ENCODE measurements around the gene TTLL8.
"Not testable (repeated sequence)": the region's sequence is repeated elsewhere in the genome, so short reads cannot be mapped to it uniquely, and the experiment has no call there.

TTLL8 gene

DNA sequence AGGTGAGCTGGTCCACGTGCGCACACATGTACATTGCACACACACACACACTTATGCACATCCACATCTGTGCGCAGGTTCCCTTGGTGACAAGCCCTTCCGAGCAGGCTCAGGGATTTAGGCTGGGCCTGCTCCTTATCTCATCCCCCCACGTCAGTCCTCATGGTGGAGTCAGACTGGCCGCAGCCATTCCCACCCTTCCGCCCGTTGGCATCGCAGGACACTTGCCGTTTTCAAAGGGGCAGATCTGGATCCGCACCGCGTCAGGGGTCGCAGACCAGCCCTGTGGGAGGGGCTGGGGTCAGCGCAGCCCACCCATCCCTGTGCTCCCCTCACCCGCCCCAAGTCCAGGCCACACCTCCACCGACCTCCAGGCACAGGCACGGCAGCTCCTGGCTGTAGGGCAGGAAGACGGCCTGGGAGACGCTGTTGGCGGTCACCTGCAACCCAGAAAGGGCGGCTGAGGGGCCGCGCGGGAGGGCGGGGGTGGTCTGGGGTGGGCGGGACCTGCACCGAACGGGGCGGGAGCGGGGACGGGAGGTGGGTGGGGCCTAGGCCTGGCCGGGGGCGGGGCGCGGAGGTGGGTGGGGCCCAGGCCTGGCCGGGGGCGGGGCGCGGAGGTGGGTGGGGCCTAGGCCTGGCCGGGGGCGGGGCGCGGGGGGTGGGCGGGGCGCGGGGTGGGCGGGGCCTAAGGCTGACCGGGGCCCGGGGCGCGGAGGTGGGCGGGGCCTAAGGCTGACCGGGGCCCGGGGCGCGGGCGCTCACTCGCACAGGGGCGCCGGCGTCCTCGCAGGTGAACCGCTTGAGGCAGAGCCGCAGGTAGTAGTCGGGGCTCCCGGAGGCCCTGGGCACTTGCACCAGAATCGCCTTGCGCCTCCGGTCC lies 58.8 kb downstream of the TTLL8 start:
- DNase-seq, result no peak

DNA sequence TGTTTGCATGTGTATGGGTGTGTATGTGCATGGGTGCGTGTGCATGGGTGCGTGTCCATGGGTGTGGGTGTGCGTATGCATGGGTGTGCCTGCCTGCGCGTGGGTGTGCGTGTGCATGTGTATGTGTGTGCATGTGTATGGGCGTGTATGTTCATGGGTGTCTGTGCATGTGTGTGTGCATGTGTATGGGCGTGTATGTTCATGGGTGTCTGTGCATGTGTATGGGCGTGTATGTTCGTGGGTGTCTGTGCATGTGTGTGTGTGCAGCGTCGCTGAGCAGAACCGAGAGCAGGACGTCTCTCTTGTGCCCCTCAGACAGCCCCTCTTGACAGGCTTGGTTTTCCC lies 59.4 kb downstream of the TTLL8 start:
- DNase-seq, result no peak

DNA sequence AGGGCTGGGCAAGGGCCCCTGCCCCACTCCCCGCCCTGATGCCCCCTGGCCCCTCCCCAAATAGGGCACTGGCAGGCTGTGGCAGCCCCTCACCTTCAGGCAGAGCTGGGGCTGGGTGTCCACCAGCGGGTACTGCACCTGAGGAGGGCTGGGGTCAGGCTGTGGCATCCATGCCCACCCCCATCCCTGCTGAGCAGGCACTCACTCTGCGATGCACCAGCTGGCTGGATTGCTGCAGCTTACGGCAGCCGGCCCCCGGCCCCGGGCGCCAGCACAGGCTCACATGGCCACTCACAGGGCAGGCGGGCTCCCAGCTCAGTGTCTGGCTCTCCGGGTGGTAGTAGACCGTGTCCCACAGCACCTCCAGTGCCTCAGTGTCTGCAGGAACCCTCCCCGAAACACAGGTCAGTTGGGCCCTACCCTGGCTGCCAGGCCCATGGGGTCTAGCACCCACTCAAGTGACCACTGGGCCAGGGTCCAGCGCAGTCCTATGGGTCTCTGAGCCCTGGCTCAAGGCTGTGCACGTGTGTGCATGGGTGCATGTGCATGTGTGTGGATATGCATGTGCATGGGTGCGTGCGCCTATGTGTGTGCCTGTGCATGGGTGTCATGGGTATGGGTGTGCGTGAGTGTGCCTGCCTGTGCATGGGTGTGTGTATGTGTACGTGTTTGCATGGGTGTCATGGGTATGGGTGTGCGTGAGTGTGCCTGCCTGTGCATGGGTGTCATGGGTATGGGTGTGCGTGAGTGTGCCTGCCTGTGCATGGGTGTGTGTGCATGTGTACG lies 60.0 kb downstream of the TTLL8 start:
- no peak for DNase-seq

DNA sequence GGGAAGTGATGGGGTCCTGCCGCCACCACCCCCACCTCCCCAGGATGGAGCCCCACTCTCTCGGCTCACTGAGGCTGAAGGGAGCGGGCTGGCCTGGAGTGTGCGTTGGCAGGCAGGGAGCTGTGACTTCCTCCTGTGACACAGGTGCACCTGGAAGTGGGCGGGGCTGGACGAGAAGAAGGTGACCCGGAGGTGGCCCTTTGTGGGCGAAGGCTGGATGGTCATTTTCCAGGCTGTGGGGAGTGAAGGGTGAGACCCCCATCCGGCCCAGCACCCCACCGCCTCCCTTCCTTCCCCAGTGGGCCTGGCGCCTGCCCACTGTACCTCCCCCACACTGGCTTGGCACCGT lies 60.9 kb downstream of the TTLL8 start:
- DNase-seq, result no peak

DNA sequence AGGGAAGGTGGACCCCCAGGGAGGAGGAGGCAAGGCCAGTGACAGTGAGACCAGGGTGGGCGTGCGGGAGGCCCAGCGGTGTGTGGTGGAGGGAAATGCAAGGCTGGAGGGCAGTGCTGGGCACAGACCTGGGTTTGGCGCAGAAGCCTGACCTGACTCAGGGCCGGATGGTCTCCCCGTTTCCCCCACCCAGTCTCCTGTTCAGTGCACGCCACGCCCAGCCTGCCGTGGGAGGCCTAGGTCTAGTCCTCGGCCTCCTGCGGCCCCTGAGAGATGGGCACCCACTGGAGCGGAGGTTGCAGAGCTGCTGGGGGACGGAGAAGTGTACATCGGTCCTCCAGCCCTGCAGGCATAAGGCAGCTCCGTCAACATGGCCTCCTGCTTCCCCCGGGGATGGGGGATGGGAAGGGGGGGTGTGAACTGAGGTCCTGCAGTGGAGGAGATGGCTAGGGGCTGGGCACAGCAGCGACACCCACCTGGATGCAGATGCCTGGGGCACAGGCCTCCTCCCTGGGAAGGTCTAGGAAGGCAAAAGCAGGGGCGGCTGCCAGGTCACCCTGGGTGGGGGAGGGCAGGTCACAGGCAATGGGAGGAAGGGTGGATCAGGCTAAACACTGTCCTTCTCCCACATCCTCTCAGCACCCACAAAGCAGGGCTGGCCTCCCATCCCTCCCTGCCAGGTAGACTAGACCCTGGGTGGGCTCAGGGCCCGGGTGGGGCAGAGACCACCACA lies 61.4 kb downstream of the TTLL8 start:
- DNase-seq, result no peak

DNA sequence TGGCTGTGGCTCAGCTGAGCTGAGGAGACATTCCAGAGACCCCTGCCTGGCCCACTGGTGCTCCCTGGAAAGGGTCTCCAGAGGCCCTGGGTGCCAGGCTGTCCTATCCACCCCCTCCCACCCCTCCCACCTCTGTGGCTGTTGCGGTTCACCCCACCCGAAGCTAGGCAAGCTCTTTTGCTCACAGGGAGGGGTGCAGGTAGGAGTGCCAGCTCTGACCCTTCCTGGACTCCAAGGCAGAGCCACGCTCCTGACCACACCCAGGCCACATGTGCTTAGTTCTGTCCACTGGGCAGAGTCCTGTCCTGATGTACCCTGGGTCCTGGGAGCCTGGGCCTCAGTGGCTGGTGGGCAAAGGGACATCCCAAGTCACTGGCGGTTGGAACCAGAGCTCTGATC lies 62.0 kb downstream of the TTLL8 start:
- no peak for DNase-seq

DNA sequence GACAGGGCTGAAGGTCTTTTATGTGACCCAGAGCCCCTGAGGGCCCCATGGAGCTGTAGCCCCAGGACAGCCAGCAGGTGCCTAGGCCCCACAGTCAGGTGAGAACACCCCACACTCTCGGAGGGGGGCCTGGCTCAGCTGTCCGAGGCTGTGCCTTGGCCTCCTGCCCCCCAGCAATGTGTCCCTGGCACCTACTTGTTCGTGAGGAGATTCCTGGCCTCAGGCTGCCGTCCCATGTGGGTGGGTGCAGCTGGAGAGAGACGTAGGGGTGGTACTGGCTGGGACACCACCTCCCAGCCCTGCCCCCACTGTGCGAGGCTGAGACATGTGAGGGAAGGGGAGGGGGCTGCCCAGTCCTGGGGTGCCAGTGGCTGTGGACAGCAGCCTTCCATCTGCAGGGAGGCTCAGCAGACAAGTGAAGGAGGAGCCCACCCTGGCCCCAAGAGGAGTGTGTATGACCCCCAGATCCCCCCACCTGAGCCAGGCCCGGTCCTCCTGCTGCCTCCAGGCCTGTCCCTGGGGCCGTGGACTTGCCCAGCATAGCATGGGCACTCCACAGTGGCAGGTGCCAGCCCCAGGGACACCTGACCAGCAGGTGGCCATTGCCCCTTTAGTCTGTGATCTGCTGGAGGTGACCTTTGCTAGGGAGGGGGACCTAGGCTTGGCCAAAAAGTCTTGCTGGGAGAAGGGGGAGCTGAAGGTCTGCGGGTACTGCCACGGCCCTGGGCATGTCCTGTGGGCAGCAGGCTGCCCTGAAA lies 62.6 kb downstream of the TTLL8 start:
- no peak for DNase-seq

DNA sequence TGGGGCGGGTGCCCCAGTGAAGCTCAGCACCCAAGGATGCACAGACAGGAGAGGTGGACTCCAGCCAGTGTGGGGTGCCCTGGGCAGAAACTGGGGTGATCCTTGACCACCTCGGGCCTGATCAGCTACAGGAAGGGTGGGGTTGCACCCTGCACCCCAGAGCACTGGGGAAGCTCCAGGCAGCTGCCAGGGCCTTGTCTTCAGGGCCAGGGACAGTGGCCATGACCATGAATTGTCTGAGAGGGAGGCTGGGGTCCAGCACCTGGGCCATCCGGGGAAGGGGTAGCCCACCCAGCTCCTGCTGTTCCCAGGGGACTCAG lies 63.1 kb downstream of the TTLL8 start:
- DNase-seq, result no peak

DNA sequence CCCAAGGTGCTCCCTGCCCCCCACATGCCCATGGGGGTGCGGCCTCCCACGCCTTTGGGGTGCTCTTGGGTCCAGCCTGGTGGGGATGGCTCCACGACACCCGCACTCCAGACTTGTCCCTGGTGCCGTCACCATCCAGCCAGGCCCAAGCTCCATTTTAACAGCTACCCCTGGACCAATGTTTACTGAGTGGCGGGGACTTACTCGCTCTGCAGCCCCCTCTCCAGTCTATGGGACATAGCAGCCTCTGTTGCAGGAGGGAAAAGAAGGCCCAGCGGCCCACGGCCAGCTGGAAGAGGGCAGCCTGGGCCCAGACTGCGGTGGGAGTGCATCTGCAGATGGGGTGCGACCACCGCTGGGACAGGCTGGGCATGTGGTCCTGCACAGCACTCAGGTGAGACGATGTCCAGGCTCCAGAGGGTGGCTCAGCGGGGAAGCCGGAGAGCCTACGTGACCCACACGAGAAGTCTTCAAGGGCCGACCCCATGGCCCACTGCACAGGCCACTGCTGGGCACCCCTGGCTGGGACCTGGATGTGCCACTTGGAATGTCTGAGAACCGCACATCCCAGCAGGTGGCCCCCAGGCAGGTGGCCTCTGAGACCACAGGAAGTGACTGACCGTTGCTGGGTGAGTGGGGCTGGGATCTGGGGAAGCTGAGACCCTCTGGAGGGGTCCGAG lies 63.6 kb downstream of the TTLL8 start:
- no peak for DNase-seq

DNA sequence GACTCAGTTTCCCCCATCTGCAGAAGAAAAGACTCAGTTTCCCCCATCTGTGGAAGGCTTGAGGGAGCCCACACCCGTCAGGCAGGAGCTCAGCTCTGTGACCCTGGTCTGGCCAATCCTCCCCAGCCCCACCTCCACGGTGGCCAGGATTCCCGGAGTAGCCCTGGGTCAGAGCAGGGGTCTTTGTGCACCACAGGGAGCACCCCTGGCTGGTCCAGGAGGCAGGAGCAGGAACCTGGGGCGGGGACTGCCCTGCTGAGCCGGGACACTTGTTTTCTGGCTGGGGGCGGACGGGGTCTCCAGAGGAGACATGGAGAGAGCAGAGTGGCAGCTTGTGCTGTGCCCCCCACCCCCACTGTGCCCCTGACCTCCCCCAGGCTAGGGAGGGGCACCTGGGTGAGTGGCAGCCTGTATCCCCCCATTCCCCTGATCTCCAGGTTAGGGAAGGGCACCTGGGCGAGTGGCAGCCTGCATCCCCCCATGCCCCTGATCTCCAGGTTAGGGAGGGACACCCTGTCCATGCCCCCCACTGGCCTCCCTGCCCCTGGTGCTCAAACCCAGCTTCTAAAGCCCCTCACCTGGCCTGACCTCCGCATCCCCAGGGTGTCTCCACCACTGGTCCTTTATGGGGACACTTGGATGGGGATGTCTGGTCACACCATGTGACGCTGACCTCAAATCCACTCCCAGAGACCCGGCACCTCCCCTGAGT lies 64.3 kb downstream of the TTLL8 start:
- DNase-seq, result no peak

DNA sequence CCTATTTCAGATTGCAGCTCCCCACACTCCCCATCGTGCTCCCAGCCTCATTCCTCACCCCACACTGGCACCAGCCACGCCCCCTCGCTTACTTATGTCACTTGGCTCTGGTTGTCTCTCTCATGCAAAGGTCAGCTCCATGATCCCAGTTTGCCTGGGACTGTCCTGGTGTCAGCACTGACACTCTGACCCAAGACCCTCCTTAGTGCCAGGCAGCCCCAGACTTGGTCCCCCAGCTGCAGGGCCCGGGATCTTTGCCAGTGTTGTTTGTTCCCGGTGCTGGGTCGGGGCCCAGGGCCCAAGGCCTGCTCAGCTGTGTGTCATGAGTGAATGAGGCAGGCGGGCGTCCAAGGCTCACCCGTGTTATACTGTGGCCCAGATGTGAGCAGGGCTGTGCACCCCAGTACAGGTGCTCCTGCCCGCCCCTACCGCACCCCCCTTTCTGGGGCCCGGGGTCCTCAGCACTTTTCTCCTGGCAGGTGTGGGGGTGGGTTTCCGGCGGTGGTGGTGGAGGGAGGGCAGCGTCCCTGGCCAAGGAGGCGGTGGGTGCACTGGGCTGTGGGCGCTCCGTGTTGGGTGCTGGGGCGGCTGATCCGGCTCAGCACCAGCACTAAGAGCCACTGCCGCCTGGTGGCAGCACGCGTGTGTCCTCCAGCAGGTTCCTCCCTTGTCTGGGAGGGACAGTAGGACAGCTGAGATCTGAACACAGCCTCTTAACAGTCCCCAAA lies 65.0 kb downstream of the TTLL8 start:
- no peak for DNase-seq

DNA sequence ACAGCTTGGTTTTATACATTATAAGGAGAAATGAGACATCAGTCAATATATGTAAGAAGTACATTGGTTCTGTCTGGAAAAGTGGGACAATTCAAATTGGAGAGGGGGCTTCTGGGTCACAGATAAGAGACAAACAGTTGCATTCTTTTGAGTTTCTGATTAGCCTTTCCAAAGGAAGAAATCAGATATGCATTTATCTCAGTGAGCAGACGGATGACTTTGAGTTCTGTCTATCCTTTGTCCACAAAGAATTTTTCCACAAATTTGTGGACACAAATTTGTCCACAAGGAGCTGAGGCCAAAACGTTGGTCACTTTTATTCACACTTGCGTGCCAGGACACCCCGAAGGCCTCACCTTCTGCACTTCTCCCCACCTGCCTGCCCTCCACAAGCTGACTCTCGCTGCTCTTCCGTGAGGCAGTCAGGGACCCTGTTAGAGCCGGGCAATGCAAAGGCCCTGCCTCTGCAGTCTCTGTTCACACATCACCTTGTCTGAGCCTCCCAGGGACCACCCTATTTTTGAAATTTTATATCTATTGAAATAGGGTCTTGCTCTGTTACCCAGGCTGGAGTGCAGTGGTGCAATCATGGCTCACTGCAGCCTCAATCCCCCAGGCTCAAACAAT lies 66.1 kb downstream of the TTLL8 start:
- no peak for DNase-seq

DNA sequence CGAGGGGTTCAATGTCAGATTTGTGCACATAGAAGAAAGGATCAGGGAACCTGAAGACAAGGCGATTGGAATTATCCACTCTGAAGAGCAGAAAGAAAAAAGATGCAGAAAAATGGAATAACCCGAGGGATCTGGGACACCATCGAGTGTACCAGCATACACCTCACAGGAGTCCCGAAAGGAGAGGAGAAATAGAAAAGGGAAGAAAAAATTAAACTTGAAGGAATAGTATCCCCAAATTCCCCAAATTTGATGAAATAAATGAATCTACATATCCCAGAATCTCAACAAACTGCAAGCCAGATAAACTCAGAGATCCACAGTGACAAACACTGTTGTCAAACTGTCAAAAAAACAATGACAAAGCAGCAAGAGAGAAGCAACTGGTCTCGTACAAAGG lies 66.9 kb downstream of the TTLL8 start:
- no peak for DNase-seq

DNA sequence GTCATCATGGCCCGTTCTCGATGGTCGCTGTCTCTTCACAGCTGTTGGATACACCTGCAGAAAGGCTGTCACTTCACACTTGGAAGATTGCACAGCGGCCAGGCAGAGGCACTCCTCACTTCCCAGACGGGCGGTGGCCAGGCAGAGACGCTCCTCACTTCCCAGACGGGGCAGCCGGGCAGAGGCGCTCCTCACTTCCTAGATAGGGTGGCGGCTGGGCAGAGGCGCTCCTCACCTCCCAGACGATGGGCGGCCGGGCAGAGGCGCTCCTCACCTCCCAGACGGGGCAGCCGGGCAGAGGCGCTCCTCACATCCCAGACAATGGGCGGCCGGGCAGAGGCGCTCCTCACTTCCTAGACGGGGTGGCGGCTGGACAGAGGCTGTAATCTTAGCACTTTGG lies 68.3 kb downstream of the TTLL8 start:
- not testable (repeated sequence) for DNase-seq

DNA sequence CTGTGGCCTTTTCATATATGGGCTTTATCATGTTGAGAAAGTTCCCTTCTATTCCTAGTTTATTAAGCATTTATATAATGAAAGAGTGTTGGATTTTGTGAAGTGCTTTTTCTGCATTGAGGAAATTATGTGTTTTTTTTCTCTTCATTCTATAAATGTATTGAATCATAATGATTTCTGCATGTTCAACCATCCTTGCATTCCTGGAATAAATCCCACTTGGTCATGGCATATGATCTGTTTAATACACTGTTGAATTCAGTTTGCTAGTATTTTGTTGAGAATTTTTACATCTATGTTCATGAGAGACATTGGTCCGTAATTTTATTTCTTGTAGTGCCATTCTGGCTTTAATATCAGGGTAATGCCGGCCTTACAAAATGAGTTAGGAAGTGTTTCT lies 71.8 kb downstream of the TTLL8 start:
- DNase-seq, result no peak

DNA sequence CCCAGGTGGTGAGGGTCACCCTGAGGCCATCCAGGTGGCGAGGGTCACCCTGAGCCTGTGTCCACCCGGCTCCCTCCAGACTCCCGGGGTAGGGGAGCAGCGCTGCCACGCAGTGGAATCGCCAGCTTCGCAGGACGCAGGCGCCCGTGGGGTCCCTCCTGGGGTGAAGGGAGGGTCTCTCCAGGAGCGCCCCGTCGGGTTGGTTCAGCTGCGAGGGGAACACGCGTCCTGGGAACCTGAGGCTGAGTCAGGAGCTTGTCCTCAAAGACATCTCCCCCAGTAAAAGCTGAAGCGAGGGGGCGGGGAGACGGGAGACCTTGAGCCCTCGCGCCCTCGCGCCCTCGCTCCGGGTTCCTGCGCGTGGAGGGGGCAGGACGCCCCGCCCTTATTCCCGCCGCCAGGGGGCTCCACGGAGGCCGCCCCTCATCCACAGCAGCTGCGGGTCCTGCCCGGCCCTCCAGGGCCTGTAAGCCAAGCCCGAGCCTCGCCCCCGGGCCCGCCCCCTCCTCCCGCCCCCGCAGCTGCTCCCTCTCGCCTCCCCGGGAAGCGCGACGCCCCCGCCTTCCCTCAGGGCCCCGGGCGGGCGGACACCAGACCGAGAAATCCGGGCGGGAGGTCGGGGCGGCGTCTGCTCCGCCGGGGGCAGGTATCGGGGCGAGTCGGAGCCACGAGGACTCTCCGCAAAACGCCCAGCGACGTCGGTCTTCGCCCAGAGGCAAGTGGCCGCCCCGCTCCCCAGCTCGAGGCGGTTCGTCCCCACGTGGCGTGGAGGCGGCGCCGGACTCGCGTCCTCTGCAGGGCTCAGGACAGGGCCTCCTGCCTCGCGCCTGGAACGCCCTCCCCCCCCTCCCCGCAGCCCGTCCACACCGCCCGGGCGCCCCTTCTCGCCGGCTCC lies 74.7 kb downstream of the TTLL8 start:
- DNase-seq, result no peak

DNA sequence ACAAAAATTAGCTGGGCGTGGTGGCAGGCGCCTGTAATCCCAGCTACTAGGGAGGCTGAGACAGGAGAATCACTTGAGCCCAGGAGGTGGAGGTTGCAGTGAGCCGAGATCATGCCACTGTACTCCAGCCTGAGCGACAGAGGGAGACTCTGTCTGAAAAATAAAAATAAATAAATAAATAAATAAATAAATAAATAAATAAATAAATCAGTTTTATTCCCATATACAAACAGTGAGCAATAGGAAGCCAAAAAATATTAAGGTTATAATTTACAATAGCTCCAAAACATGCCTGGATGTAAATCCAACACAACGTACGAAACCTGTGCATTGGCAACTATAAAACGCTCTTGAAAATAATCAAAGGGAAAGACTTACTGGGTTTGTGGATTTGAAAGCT lies 76.3 kb downstream of the TTLL8 start:
- DNase-seq, result not testable (repeated sequence)

DNA sequence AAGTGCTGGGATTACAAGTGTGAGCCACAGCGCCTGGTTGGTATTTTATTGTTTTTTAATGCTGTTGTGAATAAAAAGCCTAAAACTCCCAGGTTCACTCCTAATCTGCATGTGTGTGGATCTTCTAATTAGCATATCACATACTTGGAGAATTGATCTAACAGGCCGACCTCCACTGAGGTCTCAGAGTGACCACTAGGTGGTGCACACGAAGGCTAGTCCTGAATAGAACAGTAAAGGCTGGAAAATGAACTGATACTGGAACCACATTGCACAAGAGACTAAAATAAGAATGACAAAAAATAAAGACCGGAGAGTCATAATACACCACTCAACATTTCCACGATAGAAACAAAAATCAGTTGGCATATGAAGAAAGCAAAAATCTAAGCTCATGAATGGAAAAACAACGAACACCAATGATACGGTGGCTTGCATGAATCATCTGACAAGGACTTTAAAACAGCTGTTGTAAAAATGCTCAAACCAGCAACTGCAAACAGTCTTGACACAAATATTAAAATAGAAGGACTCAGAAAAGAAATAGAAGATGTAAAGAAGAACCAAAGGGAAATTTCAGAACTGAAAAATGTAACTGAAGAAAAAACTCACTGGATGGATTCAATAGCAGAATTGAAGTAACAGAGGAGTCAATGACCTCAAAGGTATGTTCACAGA lies 78.4 kb downstream of the TTLL8 start:
- DNase-seq, result no peak

DNA sequence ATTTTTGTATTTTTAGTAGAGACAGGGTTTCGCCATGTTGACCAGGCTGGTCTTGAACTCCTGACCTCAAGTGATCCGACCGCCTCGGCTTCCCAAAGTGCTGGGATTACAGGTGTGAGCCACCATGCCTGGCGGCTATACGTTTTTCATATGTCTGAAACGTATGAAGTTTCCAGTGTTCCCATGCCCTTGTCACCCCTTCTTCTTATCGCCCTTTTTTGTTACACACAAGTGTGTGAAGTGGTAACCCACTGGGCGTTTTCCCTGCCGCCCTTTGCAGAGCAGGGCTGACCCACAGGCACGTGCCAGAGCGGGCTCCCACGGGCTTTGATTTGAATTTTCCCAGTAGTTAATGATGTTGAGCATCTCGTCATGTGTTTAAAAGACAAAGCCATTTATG lies 80.5 kb downstream of the TTLL8 start:
- no peak for DNase-seq
